ENCODE data around the gene CFAP90. TPM values are rescaled to one million over a fixed set of nuclear protein-coding genes. Genes with fewer than 3 reads are reported as not detected.

Gene CFAP90
- total RNA-seq, 1 experiment from 2014 or later = 5.1 TPM

DNA sequence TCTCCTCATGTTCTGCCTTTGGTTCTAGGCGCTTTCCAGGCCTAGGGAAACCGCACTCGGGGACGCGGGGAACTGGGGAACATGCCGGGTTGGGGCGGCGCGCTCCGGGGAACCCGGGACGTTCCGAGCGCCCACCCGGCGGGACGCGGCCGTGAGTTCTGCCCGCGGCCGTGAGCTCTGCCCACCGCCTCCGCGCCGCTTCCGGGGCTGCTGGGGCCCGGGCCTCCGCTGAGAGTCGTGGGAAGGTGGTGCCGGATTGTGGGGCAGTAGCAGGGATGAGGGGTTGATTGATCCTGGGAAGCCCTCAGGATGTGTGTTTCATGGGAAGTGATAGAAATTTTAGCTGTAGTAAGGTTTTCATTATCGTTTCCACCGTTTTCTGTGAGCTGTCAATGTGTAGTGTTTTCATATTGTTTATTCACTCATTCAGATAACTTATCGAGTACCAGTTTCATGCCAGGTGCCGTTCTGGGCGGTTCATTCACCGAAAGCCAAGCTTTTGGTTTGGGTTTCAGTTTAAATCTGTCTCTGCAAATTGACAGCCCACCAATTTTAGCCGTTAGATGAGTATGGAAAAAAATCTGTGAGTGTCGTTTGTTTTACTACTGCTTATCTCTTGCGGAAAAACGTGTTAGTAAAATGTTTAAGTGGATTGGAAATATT is 18.7 kb upstream of the CFAP90 start:
- in situ Hi-C loops (cut with HindIII; ENCODE audit: low pct_unique_long_range_greater_than_20kb, low sequenced_read_pairs) = no loop called here
- peak; percentile 21 for DNase-seq (ENCODE audit: low read depth)

DNA sequence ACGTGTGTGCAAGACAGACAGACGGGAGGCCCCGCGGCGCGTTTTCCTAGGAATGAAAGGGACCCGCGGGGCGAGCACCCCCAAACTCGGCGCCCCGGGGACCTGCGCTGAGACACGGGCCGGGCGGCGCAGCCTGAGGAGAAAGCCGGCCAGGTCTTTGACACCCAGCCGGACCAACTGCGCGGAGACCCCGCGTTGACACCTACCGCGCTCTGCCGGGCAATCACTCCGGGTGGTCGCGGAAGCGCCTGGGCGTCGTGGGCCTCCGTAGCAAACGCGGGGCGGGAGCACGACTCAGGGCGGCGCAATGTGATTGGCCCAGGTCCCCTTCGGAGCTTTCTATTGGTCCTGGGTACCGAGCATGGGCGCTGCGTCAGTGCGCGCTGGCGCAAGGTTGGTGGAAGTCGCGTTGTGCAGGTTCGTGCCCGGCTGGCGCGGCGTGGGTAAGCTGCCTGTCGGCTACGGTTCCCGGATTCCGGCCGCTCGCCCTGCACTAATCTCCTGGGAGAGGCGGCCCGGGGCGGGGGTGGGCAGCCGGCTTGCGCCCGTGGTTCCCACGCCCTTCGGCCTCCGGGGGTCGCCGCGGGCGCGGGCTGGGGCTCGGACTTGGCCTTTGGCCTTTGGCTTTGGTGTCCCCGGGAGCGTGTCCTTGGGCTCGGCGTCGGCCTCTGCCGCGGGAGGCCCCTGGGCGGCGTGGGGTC is 18.0 kb upstream of the CFAP90 start, which contains the start of the genes FASTKD3 and MTRR:
Gene FASTKD3, minus strand, starts transcription at position 259 of the 701 bp plus-strand sequence. CDS start 948 bp downstream, outside the sequence.
Gene MTRR, plus strand, starts transcription at position 376 of the 701 bp plus-strand sequence. CDS start 1,647 bp downstream, outside the sequence.
- in situ Hi-C loops (cut with HindIII; ENCODE audit: low pct_unique_long_range_greater_than_20kb, low sequenced_read_pairs) = no loop called here
- peak; percentile 78 for DNase-seq (ENCODE audit: low read depth)

DNA sequence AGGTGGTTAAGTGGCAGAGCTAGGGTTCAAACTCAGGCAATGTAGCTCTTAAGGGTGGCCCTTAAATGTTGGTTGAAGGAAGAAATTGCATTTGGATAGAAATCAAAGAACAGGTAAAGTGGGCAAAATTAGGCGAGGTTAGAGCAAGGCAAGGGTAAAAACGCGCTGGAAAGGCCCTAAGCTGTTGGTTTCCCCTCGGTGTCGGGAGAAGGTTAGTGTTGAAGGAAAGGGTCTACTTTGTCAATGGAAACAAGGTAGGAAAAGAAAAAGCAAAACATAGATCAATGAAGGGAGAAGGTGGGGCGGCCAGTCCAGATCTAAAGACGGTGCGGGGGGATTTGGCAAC is 17.5 kb upstream of the CFAP90 start:
- in situ Hi-C loops (cut with HindIII; ENCODE audit: low pct_unique_long_range_greater_than_20kb, low sequenced_read_pairs) = no loop called here

DNA sequence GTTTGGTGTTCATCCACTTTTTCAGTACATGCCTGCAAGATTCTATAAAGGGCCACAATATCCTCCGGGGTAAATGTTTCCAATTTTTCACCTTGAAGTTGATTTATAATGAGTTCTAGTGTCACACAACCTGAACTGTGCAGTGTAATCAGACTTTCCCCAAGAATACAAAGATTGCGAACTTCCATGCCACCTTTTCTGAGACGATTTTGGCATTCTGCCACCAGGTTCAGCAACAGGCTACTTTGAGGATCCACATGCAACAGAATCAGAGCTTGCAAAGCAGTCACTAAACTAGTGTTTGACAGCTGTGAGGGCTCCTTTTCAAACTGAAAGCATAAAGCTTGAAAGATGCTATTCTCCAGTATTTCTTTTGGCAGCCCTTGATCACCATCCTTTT is 16.3 kb upstream of the CFAP90 start:
- DNase-seq (ENCODE audit: low read depth) = no peak
- in situ Hi-C loops (cut with HindIII; ENCODE audit: low pct_unique_long_range_greater_than_20kb, low sequenced_read_pairs) = no loop called here

More for the DNA sequence above, 17.5 kb upstream of the CFAP90 start:
- DNase-seq (ENCODE audit: low read depth) = no peak

DNA sequence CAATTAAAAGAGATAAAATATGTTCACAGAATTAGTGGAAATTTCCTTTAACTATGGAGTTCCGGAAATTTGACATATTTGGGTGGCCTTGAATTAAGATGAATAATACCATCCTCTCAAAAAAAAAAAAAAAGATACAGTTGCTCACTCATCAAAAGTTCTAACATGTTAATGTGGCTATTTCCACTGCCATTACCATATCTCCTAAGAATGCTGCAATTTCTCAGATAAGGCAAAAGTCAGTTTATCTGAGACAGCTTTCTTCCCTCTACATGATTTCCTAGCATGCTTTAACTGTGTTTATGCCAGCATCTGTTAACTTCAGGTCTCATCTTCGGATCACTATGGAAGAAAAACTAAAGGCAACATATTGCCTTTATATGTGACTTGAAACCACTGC is 15.3 kb upstream of the CFAP90 start:
- in situ Hi-C loops (cut with HindIII; ENCODE audit: low pct_unique_long_range_greater_than_20kb, low sequenced_read_pairs) = no loop called here

DNA sequence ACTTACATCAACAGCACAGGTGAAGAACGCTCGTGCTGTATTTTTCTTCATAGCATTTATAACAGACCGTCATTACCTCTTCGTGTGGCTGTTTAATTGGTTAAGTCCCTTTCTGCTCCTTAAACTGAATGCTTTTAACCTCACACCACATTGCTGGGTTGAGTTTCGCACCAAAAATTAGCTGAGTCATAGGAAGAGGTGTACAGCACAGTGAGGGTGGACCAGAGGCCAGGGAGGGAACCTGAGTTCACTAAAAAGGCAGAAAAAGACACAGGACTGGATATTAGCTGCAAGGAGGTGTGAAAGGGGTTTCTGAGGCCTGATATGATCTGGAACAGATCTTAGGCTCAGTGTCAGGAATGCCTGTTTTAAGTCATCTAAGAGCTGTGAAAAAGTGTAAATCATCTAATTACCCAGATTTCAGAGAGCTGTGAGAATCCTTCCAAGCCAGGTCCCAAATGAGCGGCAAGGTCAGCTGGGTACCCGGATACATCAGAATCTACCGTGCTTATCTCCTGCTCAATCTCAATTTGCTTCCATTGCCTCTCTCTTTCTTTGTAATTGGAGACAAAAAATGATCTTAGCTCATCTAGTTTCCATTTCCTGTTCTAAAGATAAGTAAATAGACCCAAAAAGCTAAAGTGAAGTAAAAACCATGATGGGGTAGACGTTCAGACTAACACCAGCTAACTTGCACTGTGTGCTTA is 7.1 kb upstream of the CFAP90 start:
- in situ Hi-C loops (cut with HindIII; ENCODE audit: low pct_unique_long_range_greater_than_20kb, low sequenced_read_pairs) = no loop called here

More for the DNA sequence above, 15.3 kb upstream of the CFAP90 start:
- DNase-seq (ENCODE audit: low read depth) = no peak

DNA sequence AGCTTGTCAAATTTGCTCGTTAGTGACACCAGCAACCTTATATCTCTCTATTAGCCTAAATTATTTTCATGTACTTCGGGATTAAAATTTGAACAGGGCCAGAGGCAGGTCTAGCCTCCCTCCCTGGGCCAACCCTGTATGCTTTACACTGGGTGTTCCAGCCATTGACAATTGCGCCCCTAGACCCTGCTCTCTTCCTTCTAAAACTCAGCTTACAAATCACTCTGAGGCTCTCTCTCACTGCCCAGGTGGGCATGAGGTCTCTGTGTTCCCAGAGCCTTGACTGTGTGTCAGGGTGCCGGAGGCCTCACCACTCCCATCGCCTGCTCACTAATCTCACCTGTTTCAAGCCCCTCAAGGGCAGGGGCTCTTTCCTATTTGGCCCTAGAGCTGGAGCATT is 6.4 kb upstream of the CFAP90 start:
- in situ Hi-C loops (cut with HindIII; ENCODE audit: low pct_unique_long_range_greater_than_20kb, low sequenced_read_pairs) = no loop called here
- no peak for DNase-seq (ENCODE audit: low read depth)

More for the DNA sequence above, 7.1 kb upstream of the CFAP90 start:
- DNase-seq (ENCODE audit: low read depth) = no peak

DNA sequence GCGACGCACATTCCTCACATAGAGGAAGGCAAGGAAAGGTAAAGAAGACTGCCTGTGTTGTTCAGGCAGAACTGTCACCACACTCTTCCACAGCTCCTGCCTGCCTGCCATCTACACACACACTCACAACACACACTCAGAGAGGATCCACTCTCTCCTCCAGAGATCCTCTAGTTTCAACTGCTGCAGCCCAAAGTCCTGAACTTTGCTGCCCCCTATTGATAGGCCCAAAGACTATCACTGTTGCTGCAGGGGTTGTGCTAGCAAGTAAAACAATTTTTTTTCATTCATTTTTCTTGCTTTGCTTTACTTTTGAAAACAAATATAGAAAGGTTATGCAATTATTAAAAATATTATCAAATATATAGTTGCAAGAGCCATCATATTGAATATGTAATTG is 5.9 kb upstream of the CFAP90 start:
- in situ Hi-C loops (cut with HindIII; ENCODE audit: low pct_unique_long_range_greater_than_20kb, low sequenced_read_pairs) = no loop called here
- DNase-seq (ENCODE audit: low read depth) = peak; percentile 44

DNA sequence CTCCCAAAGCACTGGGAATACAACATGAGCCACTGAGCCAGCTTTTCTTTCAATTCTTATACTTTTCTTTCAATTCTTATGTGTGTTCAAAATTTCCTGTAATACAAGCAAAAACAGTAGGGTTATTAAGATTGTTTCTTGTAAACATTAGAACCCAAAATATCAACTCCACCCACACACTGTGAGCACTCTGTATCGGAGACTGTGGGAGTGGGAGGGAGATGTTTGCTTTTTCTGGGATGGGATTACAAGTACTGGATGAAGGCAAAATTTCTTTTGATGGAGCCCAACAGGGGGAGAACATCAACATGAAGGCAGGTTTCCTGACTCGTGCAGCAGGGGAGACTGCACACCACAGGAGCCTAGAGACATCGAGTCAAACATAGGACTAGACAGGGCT is 4.7 kb upstream of the CFAP90 start:
- no peak for DNase-seq (ENCODE audit: low read depth)
- in situ Hi-C loops (cut with HindIII; ENCODE audit: low pct_unique_long_range_greater_than_20kb, low sequenced_read_pairs) = no loop called here

DNA sequence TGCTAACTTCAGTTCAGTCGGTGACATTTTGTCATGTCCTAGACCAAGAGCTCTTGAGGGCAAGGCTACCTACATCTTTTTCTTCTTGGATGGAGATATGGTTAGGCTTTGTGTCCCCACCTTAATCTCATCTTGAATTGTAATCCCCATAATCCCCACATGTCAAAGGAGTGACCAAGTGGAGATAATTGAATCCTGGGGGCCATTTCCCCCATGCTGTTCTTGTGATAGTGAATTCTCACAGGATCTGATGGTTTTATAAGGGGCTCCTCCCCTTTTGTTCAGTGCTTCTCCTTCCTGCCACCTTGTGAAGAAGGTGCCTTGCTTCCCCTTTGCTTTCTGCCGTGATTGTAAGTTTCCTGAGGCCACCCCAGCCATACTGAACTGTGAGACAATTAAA is 2.1 kb upstream of the CFAP90 start:
- in situ Hi-C loops (cut with HindIII; ENCODE audit: low pct_unique_long_range_greater_than_20kb, low sequenced_read_pairs) = no loop called here

DNA sequence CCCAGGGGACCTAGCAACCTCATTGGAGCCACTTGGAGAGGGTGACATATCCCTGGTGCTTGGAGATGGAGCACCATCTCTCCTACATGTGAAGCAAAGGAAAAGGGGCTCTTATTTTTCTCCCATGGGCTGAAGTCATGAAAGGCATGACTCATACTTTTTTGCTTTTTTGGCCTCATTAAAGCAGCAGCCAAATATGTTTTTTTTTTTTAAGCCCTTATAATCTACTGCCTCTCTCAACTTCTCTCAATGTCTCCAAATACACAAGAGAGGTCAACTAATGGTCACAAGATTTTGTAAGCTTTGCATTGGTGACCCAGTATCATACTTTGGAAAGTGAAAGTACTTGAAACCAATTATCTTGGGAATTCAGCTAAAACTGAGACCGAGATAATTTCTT is 1.6 kb upstream of the CFAP90 start:
- DNase-seq (ENCODE audit: low read depth) = no peak
- in situ Hi-C loops (cut with HindIII; ENCODE audit: low pct_unique_long_range_greater_than_20kb, low sequenced_read_pairs) = no loop called here

More for the DNA sequence above, 2.1 kb upstream of the CFAP90 start:
- no peak for DNase-seq (ENCODE audit: low read depth)

DNA sequence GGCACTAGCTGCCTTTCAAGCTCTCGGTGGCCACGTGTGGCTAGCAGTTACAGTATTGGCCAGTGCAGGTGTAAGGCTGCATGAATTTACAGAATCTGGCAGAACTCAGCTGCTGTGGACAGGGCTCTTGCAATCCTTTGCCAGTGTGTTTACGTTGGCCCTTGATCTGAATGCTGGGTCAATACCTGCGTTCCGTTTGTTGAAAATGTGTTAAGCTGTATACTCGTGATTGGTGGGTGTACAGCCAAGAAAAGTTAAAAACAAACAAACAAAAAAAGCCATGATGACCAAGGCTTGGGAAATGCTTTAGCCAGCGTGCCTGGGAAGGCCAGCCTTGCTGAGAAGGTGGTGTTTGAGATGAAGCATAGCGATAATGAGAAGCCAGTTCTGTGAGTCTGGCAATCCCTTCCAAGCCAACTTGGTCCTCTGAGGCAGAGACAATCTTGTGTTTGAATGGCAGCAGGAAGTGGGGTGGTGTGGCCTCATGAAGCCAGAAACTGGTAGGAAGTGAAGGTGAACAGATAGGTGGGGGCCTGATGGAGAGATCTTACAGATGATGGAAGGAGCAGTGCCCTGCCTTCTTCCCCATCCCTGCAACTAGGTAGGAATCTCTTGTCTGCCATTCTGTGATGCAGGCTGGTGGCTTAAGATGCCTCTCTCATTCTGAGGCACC is 820 bp upstream of the CFAP90 start:
- in situ Hi-C loops (cut with HindIII; ENCODE audit: low pct_unique_long_range_greater_than_20kb, low sequenced_read_pairs) = no loop called here
- no peak for DNase-seq (ENCODE audit: low read depth)

DNA sequence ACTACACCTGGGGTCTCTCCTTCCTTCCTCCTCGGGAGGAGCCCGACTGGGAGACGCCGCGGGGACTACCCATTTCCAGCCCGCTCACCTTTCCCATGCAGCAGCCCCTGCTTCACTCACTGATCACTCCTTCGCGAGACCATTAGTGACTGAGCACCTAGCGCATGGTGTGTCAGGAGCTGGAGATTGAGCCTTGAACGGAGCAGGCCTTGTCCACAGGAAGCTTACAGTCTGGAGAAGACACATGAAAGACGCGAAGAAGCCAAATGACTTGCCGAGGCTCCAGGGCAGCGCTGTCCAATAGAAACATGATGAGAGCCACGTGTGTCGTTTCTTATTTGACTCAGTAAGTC is 283 bp upstream of the CFAP90 start:
- in situ Hi-C loops (cut with HindIII; ENCODE audit: low pct_unique_long_range_greater_than_20kb, low sequenced_read_pairs) = no loop called here

DNA sequence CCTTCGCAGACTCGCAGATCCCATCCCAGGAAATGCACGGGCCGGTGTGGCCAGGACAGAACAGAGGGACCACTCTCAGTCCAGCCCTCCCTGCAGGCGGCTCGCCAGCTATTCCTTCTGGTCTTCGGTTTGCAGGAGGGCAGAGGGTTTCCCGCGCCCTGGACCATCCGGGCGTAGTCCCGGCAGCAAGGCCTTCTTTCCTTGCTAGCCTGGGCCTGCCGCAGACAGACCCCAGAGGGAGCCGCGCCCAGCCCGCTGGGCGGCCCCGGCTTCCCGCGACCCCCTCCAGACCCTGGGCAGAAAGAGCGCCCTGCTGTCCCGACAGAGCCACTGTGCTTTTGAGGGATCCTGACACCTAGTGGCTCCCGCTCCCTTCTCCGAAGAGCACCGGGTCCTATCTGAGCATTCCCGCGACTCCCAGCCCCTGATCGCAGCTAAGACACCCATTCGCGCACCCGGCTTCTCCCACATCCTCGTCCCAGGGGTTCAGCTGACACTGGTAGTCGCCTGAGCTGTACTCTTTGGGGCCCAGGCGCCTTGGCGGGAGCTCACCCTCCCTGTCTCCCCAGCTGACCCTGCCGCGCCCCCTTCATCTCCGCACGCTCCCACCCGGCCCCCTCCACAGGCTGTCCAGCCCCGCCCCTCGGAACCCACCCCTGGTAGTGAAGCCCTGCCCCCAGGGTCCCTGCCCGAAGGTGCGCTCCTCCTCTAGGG is 1.1 kb downstream of the CFAP90 start:
- in situ Hi-C loops (cut with HindIII; ENCODE audit: low pct_unique_long_range_greater_than_20kb, low sequenced_read_pairs) = no loop called here

More for the DNA sequence above, 283 bp upstream of the CFAP90 start:
- no peak for DNase-seq (ENCODE audit: low read depth)

DNA sequence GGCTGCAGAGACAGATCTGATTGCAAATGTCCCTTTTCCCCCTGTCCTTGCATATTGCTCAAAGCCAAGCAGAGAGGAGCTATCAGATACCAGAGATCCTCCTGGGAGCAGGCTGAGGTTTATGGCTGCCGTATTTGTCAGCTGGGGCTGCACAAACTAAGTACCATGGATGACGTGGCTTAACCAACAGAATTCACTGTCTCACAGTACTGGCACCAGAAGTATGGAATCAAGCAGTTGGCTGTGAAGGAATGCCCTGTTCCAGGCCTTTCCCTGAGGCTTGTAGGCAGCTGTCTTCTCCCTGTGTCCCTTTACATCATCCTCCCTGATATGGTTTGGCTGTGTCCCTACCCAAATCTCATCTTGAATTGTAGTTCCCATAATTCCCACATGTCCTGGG is 2.6 kb downstream of the CFAP90 start:
- in situ Hi-C loops (cut with HindIII; ENCODE audit: low pct_unique_long_range_greater_than_20kb, low sequenced_read_pairs) = no loop called here
- no peak for DNase-seq (ENCODE audit: low read depth)

More for the DNA sequence above, 1.1 kb downstream of the CFAP90 start:
- no peak for DNase-seq (ENCODE audit: low read depth)

DNA sequence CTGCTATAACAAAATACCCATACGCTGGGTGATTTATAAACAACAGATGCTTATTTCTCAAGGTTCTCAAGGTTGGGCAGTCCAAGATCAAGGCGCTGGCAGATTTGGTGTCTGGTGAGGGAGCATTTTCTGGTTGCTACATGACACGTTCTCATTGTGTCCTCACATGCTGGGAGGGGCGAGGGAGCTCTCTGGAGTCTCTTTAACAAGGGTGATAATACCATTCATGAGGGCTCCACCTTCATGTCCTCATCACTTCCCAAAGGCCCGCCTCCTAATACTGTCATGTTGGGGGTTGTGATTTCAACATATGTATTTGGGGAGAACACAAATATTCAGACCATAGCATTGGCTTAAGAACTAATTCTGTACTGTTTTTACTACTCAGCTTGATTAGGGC is 4.6 kb downstream of the CFAP90 start:
- no peak for DNase-seq (ENCODE audit: low read depth)
- in situ Hi-C loops (cut with HindIII; ENCODE audit: low pct_unique_long_range_greater_than_20kb, low sequenced_read_pairs) = no loop called here

DNA sequence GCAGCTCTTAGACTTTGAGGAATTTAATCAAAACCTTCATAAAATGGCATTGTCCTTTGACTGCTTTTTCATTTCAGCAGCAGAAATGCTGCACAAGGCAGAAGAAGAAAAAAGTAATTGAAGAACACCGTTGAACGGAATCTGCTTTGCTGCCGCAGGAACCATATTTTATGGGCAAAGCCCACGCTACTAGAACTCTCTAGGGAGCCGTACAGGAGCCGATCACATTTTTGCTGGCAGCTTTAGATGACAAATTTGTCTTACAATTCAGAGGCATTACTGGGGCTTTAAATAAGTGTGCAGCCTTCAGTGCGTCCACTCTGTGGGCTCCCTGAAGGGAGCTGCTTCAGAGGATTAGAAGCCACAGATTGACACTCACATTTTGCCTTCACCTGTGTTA is 5.4 kb downstream of the CFAP90 start:
- in situ Hi-C loops (cut with HindIII; ENCODE audit: low pct_unique_long_range_greater_than_20kb, low sequenced_read_pairs) = no loop called here
- DNase-seq (ENCODE audit: low read depth) = no peak

DNA sequence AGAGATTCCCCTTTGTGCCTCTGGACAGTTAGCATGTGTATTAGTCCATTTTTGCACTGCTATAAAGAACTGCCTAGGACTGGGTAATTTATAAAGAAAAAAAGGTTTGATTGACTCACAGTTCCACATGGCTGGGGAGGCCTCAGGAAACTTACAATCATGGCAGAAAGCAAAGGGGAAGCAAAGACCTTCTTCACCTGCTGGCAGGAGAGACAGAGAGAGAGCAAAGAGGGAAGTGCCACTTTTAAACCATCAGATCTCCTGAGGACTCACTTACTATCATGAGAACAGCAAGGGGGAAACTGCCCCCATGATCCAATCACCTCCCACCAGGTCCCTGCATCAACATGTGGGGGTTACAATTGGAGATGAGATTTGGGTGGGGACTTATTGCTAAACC is 6.0 kb downstream of the CFAP90 start:
- no peak for DNase-seq (ENCODE audit: low read depth)
- in situ Hi-C loops (cut with HindIII; ENCODE audit: low pct_unique_long_range_greater_than_20kb, low sequenced_read_pairs) = no loop called here

All from Caki2 (cell line).